IMR-90 (cell line): ENCODE data around the gene DSCAML1. TPM values are rescaled to one million over a fixed set of nuclear protein-coding genes. Genes with fewer than 3 reads are reported as not detected.

Source experiments
- ATAC-seq: fragments of 200-7000 bp; cut with Tn5 transposase; 2 replicates; pipeline ENCODE4 v1.9.1; 2020; ENCODE audit warnings: low read depth, mild to moderate bottlenecking, moderate library complexity
- BruUV-seq: library from RNA; stranded (reverse); fragments of 400-500 nt; replicated peaks from 2 replicates; lab custom pipeline; 2021; lab: Mats Ljungman, UMichigan
- CTCF ChIA-PET: fragments of 300-600 bp; formaldehyde crosslinking; extraction: SDS; loops from one replicate; lab custom pipeline; 2021; ENCODE audit warnings: antibody characterized with exemption; lab: Yijun Ruan, JAX
- POLR2A ChIA-PET: fragments of 300-600 bp; sonication (Branson Sonifier 250); formaldehyde crosslinking; loops from one replicate; lab custom pipeline; 2022; ENCODE audit warnings: antibody characterized with exemption; ENCODE audit not compliant: unreplicated experiment; lab: Charles Lee
- DNase-seq: peaks from one replicate; pipeline ENCODE4 v3.0.0; 2013
- H2AFZ ChIP-seq: replicated peaks from 2 replicates; pipeline ENCODE3; 2013; ENCODE audit warnings: low read length, mild to moderate bottlenecking; ENCODE audit not compliant: poor library complexity
- H2AK5ac ChIP-seq: 2 replicates; pipeline ENCODE4 v1.6.1; 2013; ENCODE audit warnings: low read depth, low read length, inconsistent platforms
- H2AK9ac ChIP-seq: replicated peaks from 2 replicates; pipeline ENCODE3; 2013; ENCODE audit warnings: mild to moderate bottlenecking, low read depth, low read length, moderate library complexity; ENCODE audit not compliant: poor library complexity
- H2BK120ac ChIP-seq: 2 replicates; pipeline ENCODE4 v1.6.1; 2013; ENCODE audit warnings: low read depth, low read length, inconsistent platforms
- H2BK15ac ChIP-seq: 3 replicates; pipeline ENCODE4 v1.6.1; 2013; ENCODE audit warnings: low read depth, low read length, inconsistent platforms
- H2BK20ac ChIP-seq: 2 replicates; pipeline ENCODE4 v1.6.1; 2013; ENCODE audit warnings: low read depth, mild to moderate bottlenecking, inconsistent platforms, low read length, moderate library complexity
- H2BK5ac ChIP-seq: 2 replicates; pipeline ENCODE4 v1.6.1; 2013; ENCODE audit warnings: mild to moderate bottlenecking, low read depth, low read length, inconsistent platforms; ENCODE audit not compliant: poor library complexity, severe bottlenecking
- H3K14ac ChIP-seq: replicated peaks from 2 replicates; pipeline ENCODE4 v1.6.1; 2013; ENCODE audit warnings: low read depth, low read length, inconsistent platforms
- H3K18ac ChIP-seq: 2 replicates; pipeline ENCODE4 v1.6.1; 2013; ENCODE audit warnings: low read depth, low read length, control low read depth
- H3K23ac ChIP-seq: 2 replicates; pipeline ENCODE4 v1.6.1; 2013; ENCODE audit warnings: low read depth, low read length, inconsistent platforms
- H3K27ac ChIP-seq: 2 replicates; pipeline ENCODE4 v1.5.1; 2013; ENCODE audit warnings: mild to moderate bottlenecking, control low read depth, low read length; ENCODE audit not compliant: insufficient read depth
- H3K27me3 ChIP-seq: 2 replicates; pipeline ENCODE4 v1.6.1; 2013; ENCODE audit warnings: low read length; ENCODE audit not compliant: control insufficient read depth, insufficient read depth
- H3K36me3 ChIP-seq: 2 replicates; pipeline ENCODE4 v1.6.1; 2013; ENCODE audit warnings: low read length, mixed read lengths; ENCODE audit not compliant: control insufficient read depth, insufficient read depth
- H3K4ac ChIP-seq: 2 replicates; pipeline ENCODE4 v1.6.1; 2013; ENCODE audit warnings: low read depth, low read length, inconsistent platforms
- H3K4me1 ChIP-seq: 2 replicates; pipeline ENCODE4 v1.6.1; 2013; ENCODE audit warnings: low read length, mixed read lengths; ENCODE audit not compliant: control insufficient read depth, insufficient read depth
- H3K4me2 ChIP-seq: 2 replicates; pipeline ENCODE4 v1.6.1; 2013; ENCODE audit warnings: low read depth, mild to moderate bottlenecking, control low read depth, low read length, moderate library complexity
- H3K4me3 ChIP-seq: 2 replicates; pipeline ENCODE4 v1.5.1; 2013; ENCODE audit warnings: low read depth, mild to moderate bottlenecking, control low read depth, low read length, moderate library complexity; ENCODE audit not compliant: insufficient read depth
- H3K56ac ChIP-seq: 2 replicates; pipeline ENCODE4 v1.6.1; 2013; ENCODE audit warnings: low read length, inconsistent platforms; ENCODE audit not compliant: insufficient read depth; ENCODE audit errors: extremely low read depth
- H3K79me1 ChIP-seq, 2 experiments: 2 replicates each; pipeline ENCODE4 v1.6.1; 2013; ENCODE audit warnings: low read length in 2 of 2, inconsistent platforms in 1 of 2, low read depth in 1 of 2
- H3K9ac ChIP-seq: 2 replicates; pipeline ENCODE4 v1.6.1; 2013; ENCODE audit warnings: low read depth, low read length, control low read depth
- H3K9me1 ChIP-seq: 2 replicates; pipeline ENCODE4 v1.6.1; 2013; ENCODE audit warnings: low read length, inconsistent platforms; ENCODE audit not compliant: insufficient read depth
- H3K9me3 ChIP-seq: 2 replicates; pipeline ENCODE4 v1.6.1; 2013; ENCODE audit warnings: low read length; ENCODE audit not compliant: control insufficient read depth, insufficient read depth
- H4K20me1 ChIP-seq: 2 replicates; pipeline ENCODE4 v1.6.1; 2013; ENCODE audit warnings: low read length, inconsistent platforms; ENCODE audit not compliant: insufficient read depth
- H4K5ac ChIP-seq: 2 replicates; pipeline ENCODE4 v1.6.1; 2013; ENCODE audit warnings: mild to moderate bottlenecking, low read depth, low read length, control low read depth
- H4K8ac ChIP-seq, 2 experiments: 2 replicates each; pipeline ENCODE4 v1.6.1; 2013; ENCODE audit warnings: low read depth in 2 of 2, low read length in 2 of 2, control low read depth in 1 of 2, inconsistent platforms in 1 of 2
- H4K91ac ChIP-seq: 2 replicates; pipeline ENCODE4 v1.6.1; 2013; ENCODE audit warnings: low read depth, low read length, inconsistent platforms; ENCODE audit not compliant: insufficient read depth
- BHLHE40 ChIP-seq: fragments of 150-350 bp; IDR thresholded peaks from 2 replicates; pipeline ENCODE4 v1.6.1; 2016; ENCODE audit warnings: mild to moderate bottlenecking, low read depth, low read length
- CTCF ChIP-seq: conservative IDR thresholded peaks from 2 replicates; pipeline ENCODE4 v1.5.1; 2012; ENCODE audit warnings: mild to moderate bottlenecking, low read depth, low read length, improper control_type of control experiment
- NFE2L2 ChIP-seq: fragments of 150-350 bp; IDR thresholded peaks from 2 replicates; pipeline ENCODE4 v1.6.1; 2016; ENCODE audit warnings: low read depth, mild to moderate bottlenecking, low read length
- RAD21 ChIP-seq: IDR thresholded peaks from 2 replicates; pipeline ENCODE4 v1.6.1; 2012; ENCODE audit warnings: low read length, improper control_type of control experiment
- WGBS, 2 experiments: methylation state at CpG; one replicate each; pipeline versions ENCODE4 v1.1.5 to v1.1.7; 2013; ENCODE audit warnings: missing lambda C conversion rate in 2 of 2; ENCODE audit not compliant: insufficient read length in 1 of 2; ENCODE audit errors: extremely low coverage in 2 of 2; 5-methylcytosine and 5-hydroxymethylcytosine counted together
- dilution Hi-C: fragments of 300-500 bp; cut with HindIII; formaldehyde crosslinking; loops from one replicate; pipeline ENCODE4 v1.14.3; 2018; ENCODE audit warnings: low sequenced_read_pairs; ENCODE audit not compliant: unreplicated experiment
- in situ Hi-C: fragments of 300-500 bp; cut with MboI; formaldehyde crosslinking; loops from 3 replicates; pipeline ENCODE4 v1.14.3; 2019; ENCODE audit warnings: low sequenced_read_pairs, inconsistent platforms, mixed read lengths
- intact Hi-C: fragments of 100-400 bp; cut with micrococcal nuclease; formaldehyde crosslinking; loops from 2 replicates; pipeline ENCODE4 v1.10.0; 2022
- polyA plus RNA-seq, 3 experiments: library from polyadenylated mRNA; depleted of rRNA; stranded (reverse); fragments of >200 nt; gene quantifications; 2 replicates each; pipeline ENCODE4 v1.2.3, GENCODE V29; 2012; ENCODE audit warnings: low replicate concordance in 1 of 3
- total RNA-seq: library from RNA; depleted of rRNA; stranded (reverse); fragments of >200 nt; gene quantifications from 2 replicates; pipeline ENCODE4 v1.2.3, GENCODE V29; 2012

Gene DSCAML1
- total and polyA plus RNA-seq, 2 of the 4 experiments (the other 2 are of a cell fraction): not detected

GRCh38 chr11:117411736-117412135 is 385.3 kb downstream of the DSCAML1 start:
- ChIA-PET POLR2A (no interaction called here), CTCF (interaction anchor here (4.3 kb wide), 1 partner anchor 14 kb away, joined by 17 read pairs; no protein-coding TSS in a partner anchor)
- dilution Hi-C loops: no loop called here
- Histone ChIP-seq H3K27ac (no peak overlapping the region), H3K56ac (no peak overlapping the region), H3K79me1 (no peaks in the 10 kb centered on the region), H3K4me2 (no peak overlapping the region), H3K27me3 (no peaks in the 10 kb centered on the region), H4K8ac (no peak overlapping the region), H2BK20ac (no peak overlapping the region), H3K36me3 (peaks cover 29% of the 10 kb centered on the region), H2BK120ac (no peak overlapping the region), H2BK15ac (no peak overlapping the region), H3K14ac (no peak overlapping the region), H3K23ac (no peak overlapping the region), H3K4me1 (no peaks in the 10 kb centered on the region), H2BK5ac (no peak overlapping the region), H4K20me1 (no peaks in the 10 kb centered on the region; the same call in 1 of the 2 replicates), H3K9me1 (peaks cover 3% of the 10 kb centered on the region; the same call in 1 of the 2 replicates), H2AK5ac (no peak overlapping the region), H4K91ac (no peak overlapping the region), H3K9me3 (no peaks in the 10 kb centered on the region), H3K18ac (no peak overlapping the region), H2AFZ (no peak overlapping the region), H3K4me3 (no peak overlapping the region), H4K5ac (no peak overlapping the region), H2AK9ac (no peak overlapping the region), H3K9ac (no peak overlapping the region), H3K4ac (no peak overlapping the region)
- intact Hi-C loops: no loop called here
- DNase-seq (no peak), ATAC-seq (no peak)
- in situ Hi-C loops: no loop called here
- no peak for TF ChIP-seq BHLHE40
- TF ChIP-seq NFE2L2: no peak
- TF ChIP-seq RAD21: no peak
- TF ChIP-seq CTCF: no peak
- WGBS, 2 experiments: 75% methylated on average over 4 of the region's 10 CpGs; no CpG with 5 or more reads in 1 of the 2 experiments
- no TSS peak for BruUV-seq
